Stimulated activated CD8-positive, alpha-beta memory T cell treated with anti-CD3 and anti-CD28 coated beads, Interleukin-12 subunit alpha, Interleukin-12 subunit beta, amount 100 ng/mL, for 24 hours (primary cell): ENCODE results near the gene ZDHHC24.
"Not testable (repeated sequence)": the region's sequence is repeated elsewhere in the genome, so short reads cannot be mapped to it uniquely, and the experiment has no call there.

ENCODE experiments used
- DNase-seq: peaks from one replicate; pipeline ENCODE4 v3.0.0-alpha.2; 2020; ENCODE audit errors: extremely low read depth

ZDHHC24 gene, protein sequence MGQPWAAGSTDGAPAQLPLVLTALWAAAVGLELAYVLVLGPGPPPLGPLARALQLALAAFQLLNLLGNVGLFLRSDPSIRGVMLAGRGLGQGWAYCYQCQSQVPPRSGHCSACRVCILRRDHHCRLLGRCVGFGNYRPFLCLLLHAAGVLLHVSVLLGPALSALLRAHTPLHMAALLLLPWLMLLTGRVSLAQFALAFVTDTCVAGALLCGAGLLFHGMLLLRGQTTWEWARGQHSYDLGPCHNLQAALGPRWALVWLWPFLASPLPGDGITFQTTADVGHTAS

DNA sequence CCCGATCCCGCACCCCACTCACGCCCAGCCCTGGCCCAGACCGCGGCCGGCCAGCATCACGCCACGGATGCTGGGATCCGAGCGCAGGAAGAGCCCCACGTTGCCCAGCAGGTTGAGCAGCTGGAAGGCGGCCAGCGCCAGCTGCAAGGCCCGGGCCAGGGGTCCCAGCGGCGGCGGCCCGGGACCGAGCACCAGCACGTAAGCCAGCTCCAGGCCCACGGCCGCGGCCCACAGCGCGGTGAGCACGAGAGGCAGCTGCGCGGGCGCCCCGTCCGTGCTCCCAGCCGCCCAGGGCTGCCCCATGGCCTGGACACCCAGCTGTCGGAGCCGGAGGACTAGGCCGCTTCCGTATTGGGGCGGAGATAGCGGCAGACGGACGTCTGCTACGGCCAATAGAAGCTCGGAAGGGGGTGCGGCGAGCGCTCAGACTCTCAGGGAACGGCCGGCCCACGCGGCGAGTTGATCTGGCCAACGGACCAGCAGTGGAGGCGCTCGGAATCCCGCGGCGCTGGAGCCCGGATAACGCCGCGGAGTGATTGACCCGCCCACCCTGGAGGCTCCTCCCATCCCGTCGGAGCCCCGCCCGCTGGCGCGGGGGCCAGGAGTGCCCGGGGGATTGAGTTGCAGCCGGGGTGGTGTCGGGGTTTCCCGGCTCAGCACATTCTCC lies at the start of gene ZDHHC24:
ZDHHC24 (minus strand) TSS at position 348 of the 667 bp plus-strand sequence; CDS start at position 303, 45 bp downstream.
- peak; percentile 75 for DNase-seq

DNA sequence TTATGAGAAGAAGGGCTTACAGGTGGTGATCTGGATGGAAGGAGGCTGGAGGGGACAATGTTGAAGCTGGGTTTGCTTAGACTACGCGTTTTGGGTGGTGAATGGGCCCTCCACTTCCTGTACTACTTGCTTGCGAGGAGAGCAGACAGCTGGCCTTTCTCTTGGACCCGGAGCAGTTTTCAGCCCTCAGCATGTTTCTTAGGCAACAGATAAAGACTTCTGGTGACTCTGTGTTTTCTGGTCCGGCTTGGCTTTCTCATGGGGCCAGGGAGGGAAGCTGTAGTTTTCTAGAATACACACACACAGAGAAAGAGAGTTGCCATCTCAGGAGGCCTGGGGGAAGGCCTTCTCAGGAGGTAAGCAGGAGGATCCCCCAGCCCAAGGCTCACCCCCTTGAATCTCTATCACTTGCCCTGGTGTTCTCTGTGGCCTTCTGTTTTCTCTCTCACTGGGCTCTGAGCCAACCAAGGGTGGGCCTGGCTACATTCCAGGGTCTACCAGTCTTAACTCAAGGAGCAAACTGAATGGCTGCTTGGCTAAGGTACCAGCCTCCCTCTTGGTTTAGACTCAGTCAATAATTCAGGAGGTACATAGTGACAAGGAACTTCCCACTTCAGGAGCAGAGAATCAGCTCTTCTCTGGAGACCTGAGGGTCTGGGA lies 49.5 kb upstream of the ZDHHC24 start:
- DNase-seq, result no peak

DNA sequence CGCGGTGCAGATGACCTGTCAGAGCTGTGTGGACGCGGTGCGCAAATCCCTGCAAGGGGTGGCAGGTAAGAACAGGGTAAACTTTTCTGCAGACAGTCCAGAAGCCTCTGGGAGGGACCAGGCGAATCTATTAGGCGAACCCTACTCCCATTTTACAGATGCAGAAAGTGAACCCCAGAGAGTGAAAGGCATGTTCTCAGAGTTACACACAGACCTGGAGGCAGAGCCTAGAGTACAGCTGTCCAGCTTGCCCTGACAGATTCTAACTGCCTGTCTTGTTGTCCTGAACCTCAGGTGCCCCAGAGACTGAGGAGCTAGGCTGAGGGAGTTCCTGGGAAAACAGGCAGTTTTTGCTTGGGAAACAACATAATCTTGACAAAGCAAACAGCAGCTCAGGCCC lies 47.8 kb upstream of the ZDHHC24 start:
- DNase-seq, result no peak

DNA sequence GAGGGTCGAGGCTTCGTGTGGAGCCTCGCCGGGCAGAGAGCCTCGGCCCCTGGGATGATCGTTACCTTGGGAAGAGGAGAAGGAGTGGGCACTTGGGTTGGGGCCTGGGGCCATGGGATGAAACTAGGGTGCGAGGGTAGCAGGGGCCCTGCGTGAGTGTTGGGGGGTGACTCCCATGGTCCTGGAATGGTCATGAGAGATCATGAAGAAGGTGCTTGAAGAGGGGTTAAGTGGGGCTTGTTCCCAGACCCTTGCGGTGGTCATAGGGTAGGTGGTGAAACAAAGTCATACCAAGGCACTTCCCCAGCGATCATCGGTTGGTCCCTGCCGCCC lies 47.4 kb upstream of the ZDHHC24 start:
- no peak for DNase-seq

DNA sequence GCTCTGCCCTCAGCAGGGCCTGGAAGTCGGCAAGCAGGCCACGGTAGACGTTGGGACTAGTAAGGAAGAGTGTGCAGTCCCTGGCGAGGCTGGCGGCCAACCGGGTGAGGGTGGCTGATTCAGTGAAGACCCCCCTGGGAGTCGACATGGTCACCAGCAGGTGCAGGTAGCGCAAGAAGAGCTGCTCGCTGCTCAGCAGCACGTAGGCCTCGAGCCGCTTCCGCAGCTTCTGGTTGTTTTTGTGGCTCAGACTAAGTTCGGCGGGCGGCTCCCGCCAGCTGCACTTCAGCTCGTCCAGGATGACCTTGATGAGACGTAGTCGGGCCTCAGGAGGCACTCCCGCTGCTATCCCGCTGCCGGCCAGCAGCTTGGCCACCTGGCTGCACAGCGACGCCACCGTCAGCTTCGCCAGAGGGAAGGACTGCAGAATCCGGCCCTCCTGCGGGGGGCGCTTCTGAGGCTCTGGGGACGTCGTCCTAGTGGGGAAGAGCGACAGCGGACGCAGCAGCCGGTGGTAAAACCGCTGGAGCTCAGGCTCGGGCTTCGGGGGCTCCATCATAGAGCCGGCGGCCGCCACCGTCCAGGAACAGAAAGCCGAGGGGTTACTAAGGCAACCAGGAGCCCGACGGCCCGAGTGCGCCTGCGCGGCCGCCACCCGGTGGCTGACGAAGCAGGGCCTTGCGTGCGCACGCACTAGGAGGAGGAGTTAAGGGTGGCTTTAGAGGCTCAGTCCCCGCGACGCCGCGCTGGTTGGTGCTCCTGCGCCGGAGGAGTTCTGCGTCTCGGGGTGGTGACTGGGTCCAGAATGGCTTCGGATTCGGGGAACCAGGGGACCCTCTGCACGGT lies 46.8 kb upstream of the ZDHHC24 start, which contains the start of the genes CCDC87 and CCS:
CCDC87 (minus strand) TSS at position 607 of the 846 bp plus-strand sequence; CDS start at position 559, 48 bp downstream.
CCS (plus strand) TSS at position 729 of the 846 bp plus-strand sequence; CDS start at position 806, 77 bp downstream.
- DNase-seq, result peak; percentile 98

DNA sequence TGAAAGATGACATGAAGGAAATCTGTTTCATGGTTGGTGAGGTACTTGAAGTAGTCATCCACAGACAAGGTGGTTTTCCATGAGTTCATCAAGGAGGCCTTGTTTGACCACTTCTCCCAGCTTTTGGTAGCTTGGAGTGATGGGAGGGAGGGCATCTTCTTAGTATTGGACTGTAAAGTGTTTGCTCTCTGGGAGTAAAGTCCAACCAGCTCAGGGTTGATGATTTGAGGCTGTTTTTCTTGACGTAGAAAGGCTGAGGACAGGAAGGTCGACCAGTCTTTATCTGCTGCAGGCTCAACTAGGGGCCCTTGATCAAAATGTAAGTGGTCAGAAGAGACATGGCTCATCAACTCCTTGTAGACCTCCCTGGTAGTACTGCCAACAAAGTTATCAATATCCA lies 45.3 kb upstream of the ZDHHC24 start:
- no peak for DNase-seq

DNA sequence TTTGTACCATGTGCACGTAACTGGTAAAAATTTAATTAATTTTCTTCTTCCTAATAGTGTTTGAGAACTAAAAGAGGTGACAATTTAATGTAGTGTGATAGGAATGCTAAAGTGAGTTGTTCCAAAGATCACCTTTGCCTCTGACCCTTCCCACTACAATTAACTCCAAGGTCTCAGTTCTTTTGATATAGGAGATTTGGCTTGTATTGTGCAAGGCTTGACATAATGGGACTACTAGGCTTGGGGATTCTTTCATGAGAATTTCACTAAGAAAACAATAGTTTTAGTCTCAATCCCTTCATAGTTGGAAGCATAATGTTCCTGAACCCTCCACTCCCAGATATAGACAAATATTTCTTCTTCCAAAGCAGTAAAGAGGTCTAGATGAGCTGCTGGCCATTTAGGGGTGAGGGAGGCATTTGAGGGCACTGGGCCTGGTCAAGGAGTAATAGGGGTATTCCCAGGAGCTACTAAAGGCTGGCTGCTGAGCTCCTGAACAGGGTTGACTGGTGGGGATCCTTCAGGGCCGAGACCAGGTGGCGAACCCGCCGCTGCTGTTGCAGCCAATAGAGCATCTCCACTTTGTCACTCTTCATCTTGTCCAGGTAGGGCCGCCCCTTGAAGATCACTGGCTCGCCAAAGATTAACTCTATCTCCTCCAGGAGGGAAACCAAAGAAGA lies 44.3 kb upstream of the ZDHHC24 start:
- no peak for DNase-seq

DNA sequence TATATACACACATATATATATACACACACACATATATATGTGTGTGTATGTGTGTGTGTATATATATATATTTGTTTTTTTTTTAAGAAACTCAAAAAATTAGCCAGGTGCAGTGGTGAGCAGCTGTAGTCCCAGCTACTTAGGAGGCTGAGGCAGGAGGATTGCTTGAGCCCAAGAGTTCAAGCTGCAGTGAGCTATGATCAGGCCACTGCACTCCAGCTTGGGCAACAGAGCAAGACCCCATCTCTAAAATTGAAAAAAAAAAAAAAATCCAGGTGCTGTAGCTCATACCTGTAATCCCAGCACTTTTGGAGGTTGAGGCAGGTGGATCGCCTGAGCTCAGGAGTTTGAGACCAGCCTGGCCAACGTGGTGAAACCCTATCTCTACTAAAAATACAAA lies 43.5 kb upstream of the ZDHHC24 start:
- not testable (repeated sequence) for DNase-seq

DNA sequence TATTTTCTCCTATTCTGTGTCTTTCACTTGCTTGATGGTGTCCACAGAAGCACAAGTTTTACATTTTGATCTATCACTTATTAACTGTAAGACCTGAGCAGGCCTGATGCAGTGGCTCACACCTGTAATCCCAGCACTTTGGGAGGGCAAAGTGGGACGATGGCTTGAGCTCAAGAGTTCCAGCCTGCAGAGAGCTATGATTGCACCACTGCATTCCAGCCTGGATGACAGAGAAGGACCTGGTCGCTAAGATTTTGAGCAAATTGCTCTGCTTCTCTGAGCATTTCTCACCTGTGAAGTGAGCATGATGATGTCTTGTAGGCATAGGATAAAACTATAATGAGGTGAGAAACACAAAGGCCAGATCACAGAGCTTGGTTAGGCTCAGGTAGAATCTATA lies 40.3 kb upstream of the ZDHHC24 start:
- DNase-seq, result no peak

DNA sequence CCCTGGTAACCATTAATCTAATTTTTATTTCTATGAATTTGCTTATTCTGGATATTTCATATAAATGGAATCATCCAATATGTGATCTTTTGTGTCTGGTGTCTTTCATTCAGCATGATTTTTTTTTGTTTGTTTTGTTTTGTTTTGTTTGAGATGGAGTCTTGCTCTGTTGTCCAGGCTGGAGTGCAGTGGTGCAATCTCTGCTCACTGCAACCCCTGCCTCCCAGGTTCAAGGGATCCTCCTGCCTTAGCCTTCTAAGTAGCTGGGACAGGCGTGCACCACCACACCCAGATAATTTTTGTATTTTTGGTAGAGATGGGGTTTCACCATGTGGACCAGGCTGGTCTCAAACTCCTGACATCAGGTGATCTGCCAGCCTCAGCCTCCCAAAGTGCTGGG lies 39.6 kb upstream of the ZDHHC24 start:
- not testable (repeated sequence) for DNase-seq

DNA sequence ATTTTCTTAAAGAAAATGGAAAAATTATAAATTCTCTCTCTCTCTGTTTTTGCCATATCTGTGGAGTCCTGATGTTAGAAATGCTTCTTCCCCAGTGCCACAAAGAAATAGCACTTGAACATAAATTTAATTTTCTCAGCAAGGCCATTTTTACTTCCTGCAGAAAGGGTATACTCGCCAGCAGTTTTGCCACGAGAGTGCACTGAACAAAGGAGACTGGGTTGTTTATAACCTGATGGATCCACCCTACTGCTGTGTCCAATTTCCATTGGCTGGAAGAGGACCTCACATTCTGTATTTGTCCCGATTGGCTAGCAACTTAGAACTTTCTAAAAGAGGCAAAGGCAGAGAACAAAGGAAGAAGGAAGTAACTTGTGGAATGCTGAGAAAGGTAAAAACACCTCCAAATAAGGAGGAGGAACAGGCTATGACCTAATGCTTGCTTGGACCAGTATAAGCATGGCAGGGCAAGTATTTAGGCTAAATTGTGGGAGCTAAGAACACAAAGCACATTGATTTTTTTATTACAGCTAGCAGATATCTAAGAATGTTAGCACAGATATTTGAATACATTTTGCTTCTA lies 36.8 kb upstream of the ZDHHC24 start:
- DNase-seq, result not testable (repeated sequence)

DNA sequence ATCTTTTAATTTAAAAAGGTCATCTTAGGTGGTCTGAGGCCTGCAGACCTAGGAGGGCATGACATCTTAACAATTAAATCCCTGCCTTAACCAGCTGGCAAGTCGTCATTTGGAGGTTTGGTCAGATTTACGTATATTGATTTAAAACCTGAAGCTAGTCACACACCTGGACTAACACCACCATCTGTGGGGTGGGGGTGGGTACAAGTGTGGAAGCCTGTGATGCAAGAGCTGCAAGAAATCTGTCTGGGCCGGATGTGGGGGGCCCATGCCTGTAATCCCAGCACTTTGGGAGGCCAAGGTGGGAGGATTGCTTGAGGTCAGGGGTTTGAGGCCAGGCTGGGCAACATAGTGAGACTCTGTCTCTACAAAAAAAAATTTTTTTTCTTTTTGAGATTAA lies 35.4 kb upstream of the ZDHHC24 start:
- DNase-seq, result no peak

DNA sequence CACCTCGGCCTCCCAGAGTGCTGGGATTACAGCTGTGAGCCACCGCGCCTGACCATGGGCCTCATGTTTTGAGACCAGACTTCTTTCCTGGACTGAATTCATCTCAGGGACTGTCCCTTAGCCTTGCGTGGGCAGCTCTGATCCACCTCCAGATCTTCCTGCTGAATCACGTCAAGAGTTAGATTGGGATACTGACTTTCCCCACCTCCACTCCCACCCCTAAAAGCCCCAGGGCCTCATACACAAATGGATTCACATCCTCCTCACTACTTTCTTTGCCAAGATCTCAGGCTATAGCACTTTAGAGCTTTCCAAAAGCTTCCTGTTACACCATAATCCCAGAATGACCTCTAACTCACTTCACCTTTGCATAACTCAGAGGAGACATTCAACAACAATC lies 35.0 kb upstream of the ZDHHC24 start:
- no peak for DNase-seq

DNA sequence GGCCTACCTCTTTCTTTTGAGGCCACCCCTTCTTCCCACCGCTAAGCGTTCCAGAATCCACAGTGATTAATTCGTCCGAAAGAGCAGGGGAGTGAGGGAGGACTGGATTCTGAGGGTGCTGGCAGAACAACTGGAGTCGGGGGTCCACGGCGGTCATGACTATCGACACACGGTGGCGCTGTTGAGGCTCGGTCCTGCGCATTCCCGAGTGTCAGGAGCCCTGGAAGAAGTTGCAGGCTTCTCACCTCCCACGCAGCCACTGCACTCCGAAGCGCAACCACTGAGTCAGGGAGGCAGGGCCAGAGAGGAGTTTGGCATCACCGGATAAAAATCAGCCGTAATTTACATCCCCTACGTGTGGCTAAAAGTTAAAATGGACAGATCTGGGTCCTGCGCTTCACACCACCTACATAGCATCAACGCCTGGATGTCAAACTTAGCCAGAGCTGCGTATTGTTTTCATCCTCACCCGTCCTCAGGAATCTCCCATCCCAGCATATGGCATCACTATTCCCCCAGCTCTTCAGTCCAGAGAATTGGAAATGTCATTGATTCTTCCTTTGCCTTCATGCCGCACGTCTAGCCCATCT lies 33.3 kb upstream of the ZDHHC24 start:
- peak; percentile 59 for DNase-seq

DNA sequence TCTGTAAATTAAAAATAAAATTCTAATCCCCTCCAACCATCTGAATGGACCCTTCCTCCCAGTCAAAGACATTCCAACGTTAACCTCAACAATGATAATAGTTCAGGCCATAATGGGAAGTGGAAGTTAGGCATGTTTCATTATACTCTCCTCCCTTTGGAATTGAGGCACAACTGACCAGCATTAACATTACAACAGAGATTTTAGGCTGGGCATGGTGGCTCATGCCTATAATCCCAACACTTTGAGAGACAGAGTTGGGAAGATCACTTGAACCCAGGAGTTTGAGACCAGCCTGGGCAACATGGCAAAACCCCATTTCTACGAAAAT lies 25.0 kb upstream of the ZDHHC24 start:
- no peak for DNase-seq

DNA sequence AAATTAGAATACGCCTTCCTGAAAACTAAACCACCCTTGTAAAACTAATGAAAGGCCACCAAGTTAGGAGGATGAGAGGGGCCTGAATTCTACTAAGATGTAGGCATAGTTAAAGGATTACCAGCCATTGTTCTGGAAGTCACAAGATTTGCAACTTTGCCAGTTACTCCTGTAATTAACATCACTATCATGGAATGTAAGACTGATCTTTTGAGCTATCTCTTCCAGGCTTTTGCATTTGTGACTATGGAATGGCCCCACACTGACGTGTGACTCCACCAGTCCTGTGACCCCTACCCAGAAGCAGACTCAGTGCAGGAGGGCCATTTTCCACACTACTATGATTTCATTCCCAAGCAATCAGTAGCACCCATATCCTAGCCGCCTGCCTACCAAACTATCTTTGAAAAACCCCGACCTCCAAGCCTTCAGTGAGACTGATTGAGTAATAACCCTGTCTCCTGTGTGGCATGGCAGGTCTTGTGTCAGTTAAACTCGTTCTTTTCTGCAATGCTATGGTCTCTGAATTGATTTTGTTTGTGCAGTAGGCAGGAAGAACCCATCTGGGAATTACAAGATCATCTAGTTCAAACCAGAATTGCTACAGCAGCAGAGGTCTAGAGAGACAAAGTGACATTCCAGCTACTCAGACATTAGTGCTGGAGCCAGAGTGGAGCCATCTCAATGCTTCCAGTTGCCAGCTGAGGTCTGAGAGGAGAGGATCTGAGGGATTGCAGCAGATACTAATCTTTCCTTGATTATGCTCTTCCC lies 24.4 kb upstream of the ZDHHC24 start:
- DNase-seq, result no peak

DNA sequence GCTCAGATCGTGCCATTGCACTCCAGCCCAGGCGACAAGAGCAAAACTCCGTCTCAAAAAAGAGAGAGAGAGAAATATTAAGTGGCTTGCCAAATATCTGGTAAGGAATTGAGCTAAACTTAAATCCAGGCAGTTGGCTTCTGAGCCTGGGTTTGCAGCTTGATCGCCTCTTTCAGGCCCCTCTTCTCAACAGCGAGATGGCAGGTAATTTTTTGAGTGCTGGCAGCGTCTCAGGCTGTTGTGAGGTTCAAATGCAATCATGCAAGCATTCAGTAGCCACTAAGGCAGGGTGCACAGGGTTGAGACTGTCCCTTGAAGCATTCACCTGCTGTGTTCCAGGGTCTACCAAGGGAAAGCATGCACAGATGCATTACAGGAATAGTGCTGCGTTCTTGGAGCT lies 23.2 kb upstream of the ZDHHC24 start:
- DNase-seq, result no peak

DNA sequence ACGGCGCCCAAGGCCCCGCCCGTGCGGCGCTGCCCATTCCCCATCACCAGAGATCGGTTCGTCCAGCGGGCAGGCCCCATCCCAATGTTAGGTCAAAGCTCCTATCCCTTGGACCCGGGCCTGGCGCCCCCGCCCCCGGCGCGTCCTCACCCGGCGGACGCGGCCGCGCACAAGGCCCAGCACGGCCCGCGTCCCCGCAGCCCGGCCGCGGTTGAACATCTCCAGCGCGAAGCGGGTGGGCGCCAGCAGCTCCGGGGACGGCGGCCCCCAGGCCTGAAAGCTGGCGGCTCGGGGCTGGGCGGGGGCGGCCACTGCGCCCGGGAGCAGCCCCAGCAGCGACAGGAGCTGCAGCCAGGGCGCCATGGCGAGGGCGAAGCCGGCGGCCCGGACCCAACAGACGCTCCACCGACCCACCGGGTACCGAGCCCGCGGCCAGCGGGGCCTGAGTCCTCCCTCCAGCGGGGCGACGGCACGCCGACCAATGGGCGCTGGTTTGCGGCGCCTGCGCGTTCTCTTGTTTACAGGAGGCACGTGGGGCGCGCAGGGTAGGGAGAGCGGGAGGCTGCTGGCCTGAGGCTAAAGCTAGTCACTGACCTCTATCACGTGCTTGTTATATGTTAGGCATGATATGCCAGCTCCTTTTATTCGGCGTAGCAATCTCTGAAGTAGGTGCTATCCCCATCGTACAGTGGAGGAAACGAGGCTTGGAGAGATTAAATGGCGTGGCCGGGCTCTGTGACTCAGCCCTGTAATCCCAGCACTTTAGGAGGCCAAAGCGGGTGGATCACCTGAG lies 22.5 kb upstream of the ZDHHC24 start, which contains the start of gene CTSF:
CTSF (minus strand) TSS at position 483 of the 793 bp plus-strand sequence; CDS start at position 363, 120 bp downstream.
- DNase-seq, result no peak

DNA sequence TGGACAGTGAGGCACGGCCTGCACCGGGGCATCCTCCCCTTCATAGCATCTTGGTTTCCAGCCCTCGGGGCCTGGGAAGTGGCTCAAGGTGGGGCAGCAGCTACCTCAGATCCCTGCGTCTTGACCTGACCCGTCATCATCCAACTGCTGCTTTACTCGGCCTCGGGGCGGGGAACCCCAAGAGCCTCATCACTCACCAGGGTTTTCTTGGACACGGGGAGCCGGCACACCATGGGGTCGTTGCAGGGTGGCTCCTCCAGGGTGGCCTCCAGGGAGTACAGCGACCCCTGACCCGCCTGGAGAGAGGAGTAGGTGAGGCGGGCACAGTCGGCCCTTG lies 21.9 kb upstream of the ZDHHC24 start:
- DNase-seq, result no peak
